Measurements from ENCODE around the gene NAAA. TPM values are rescaled to one million over a fixed set of nuclear protein-coding genes. Genes with fewer than 3 reads are reported as not detected.

Gene NAAA
- total and polyA plus RNA-seq, 2 of the 4 experiments (the other 2 are of a cell fraction), result 17.6 to 26.4 TPM

GRCh38 chr4:75921910-75922309 is 18.9 kb downstream of the NAAA start:
- Histone ChIP-seq H3K4ac (ENCODE audit: low read depth, low read length) (no peak overlapping the region), H4K91ac (ENCODE audit: insufficient read depth, low read depth, low read length) (no peak overlapping the region), H3K4me1 (ENCODE audit: control insufficient read depth, insufficient read depth, low read length) (peaks cover 3% of the 10 kb centered on the region), H3K4me2 (ENCODE audit: low read depth, low read length) (no peak overlapping the region), H3K23ac (ENCODE audit: low read depth, low read length) (no peak overlapping the region), H3K9me1 (ENCODE audit: insufficient read depth, low read length) (peaks cover 8% of the 10 kb centered on the region; the same call in 1 of the 2 replicates), H3K14ac (replicated peaks; ENCODE audit: low read depth, low read length) (no peak overlapping the region), H4K8ac (ENCODE audit: low read depth in 2 of 2, low read length in 2 of 2) (no peak overlapping the region), H2BK15ac (ENCODE audit: low read depth, low read length) (no peak overlapping the region), H3K56ac (ENCODE audit: extremely low read depth, insufficient read depth, low read length) (no peak overlapping the region), H2AFZ (replicated peaks; ENCODE audit: low read length, poor library complexity) (no peak overlapping the region), H3K18ac (ENCODE audit: low read depth, low read length) (no peak overlapping the region), H3K9ac (ENCODE audit: low read depth, low read length) (no peak overlapping the region), H3K36me3 (ENCODE audit: control insufficient read depth, insufficient read depth, low read length) (peaks cover 2% of the 10 kb centered on the region), H3K79me1 (ENCODE audit: low read depth in 1 of 2, low read length in 2 of 2) (no peaks in the 10 kb centered on the region), H3K27ac (ENCODE audit: insufficient read depth, low read length) (no peak overlapping the region), H2BK120ac (ENCODE audit: low read depth, low read length) (no peak overlapping the region), H2AK5ac (ENCODE audit: low read depth, low read length) (no peak overlapping the region), H3K4me3 (ENCODE audit: insufficient read depth, low read depth, low read length) (no peak overlapping the region), H2AK9ac (replicated peaks; ENCODE audit: low read depth, low read length, poor library complexity) (no peak overlapping the region), H4K5ac (ENCODE audit: low read depth, low read length) (no peak overlapping the region), H3K9me3 (ENCODE audit: control insufficient read depth, insufficient read depth, low read length) (no peaks in the 10 kb centered on the region), H2BK20ac (ENCODE audit: low read depth, low read length) (no peak overlapping the region), H4K20me1 (ENCODE audit: insufficient read depth, low read length) (no peaks in the 10 kb centered on the region), H2BK5ac (ENCODE audit: low read depth, low read length, poor library complexity, severe bottlenecking) (no peak overlapping the region), H3K27me3 (ENCODE audit: control insufficient read depth, insufficient read depth, low read length) (no peaks in the 10 kb centered on the region)
- WGBS, 2 experiments (ENCODE audit: extremely low coverage in 2 of 2, insufficient read length in 1 of 2), result no CpG with 5 or more reads among the region's 2 CpGs
- dilution Hi-C loops (cut with HindIII; ENCODE audit: low sequenced_read_pairs, unreplicated experiment) (no loop called here), intact Hi-C loops (cut with micrococcal nuclease) (no loop called here), in situ Hi-C loops (cut with MboI; ENCODE audit: low sequenced_read_pairs) (no loop called here)
- DNase-seq (no peak), ATAC-seq (ENCODE audit: low read depth) (no peak)
- CTCF ChIA-PET, result no interaction called here
- TF ChIP-seq RFX5 (IDR thresholded peaks at IDR 0.05; ENCODE audit: low read depth, low read length), result no peak
- TF ChIP-seq RCOR1 (IDR thresholded peaks at IDR 0.05; ENCODE audit: insufficient replicate concordance, low read length), result no peak
- no peak for TF ChIP-seq MAZ (IDR thresholded peaks at IDR 0.05; ENCODE audit: borderline replicate concordance, low read depth, low read length)
- TF ChIP-seq RAD21 (IDR thresholded peaks at IDR 0.05; ENCODE audit: low read length), result no peak
- no peak for TF ChIP-seq ELK1 (IDR thresholded peaks at IDR 0.05; ENCODE audit: borderline replicate concordance, low read depth, low read length)
- no peak for TF ChIP-seq CHD1 (IDR thresholded peaks at IDR 0.05; ENCODE audit: low read depth, low read length)
- no peak for TF ChIP-seq USF2 (IDR thresholded peaks at IDR 0.05; ENCODE audit: low read depth, low read length)
- no peak for TF ChIP-seq BHLHE40 (IDR thresholded peaks at IDR 0.05; ENCODE audit: low read depth, low read length)
- TF ChIP-seq MXI1 (IDR thresholded peaks at IDR 0.05; ENCODE audit: borderline replicate concordance, low read depth, low read length), result no peak
- no peak for TF ChIP-seq NFE2L2 (IDR thresholded peaks at IDR 0.05; ENCODE audit: low read depth, low read length)
- TF ChIP-seq CEBPB (IDR thresholded peaks at IDR 0.05; ENCODE audit: low read depth, low read length), result no peak
- TF ChIP-seq CTCF (conservative IDR thresholded peaks at IDR 0.05; ENCODE audit: low read depth, low read length), result no peak
- TF ChIP-seq FOS (IDR thresholded peaks at IDR 0.05; ENCODE audit: low read depth, low read length), result no peak
- no peak for TF ChIP-seq POLR2A (IDR thresholded peaks at IDR 0.05; ENCODE audit: low read depth, low read length)
- no peak for TF ChIP-seq MAFK (IDR thresholded peaks at IDR 0.05; ENCODE audit: low read depth, low read length)
- no peak for TF ChIP-seq SMC3 (IDR thresholded peaks at IDR 0.05; ENCODE audit: low read depth, low read length)
- POLR2A ChIA-PET (ENCODE audit: unreplicated experiment), result no interaction called here
- no TSS peak for BruUV-seq (replicated peaks)

All from IMR-90 (cell line).